WTC11 (cell line): Measurements from ENCODE around the gene LCP1. TPM values are rescaled to one million over a fixed set of nuclear protein-coding genes. Genes with fewer than 3 reads are reported as not detected.

ENCODE experiments used
- ATAC-seq: fragments of 200-7000 bp; cut with Tn5 transposase; 2 replicates; pipeline ENCODE4 v1.10.0; 2021; ENCODE audit warnings: mild to moderate bottlenecking, moderate library complexity
- CTCF ChIA-PET: fragments of 300-600 bp; sonication (Branson Sonifier 250); formaldehyde crosslinking; loops from one replicate; lab custom pipeline; 2021; ENCODE audit warnings: antibody characterized with exemption; lab: Charles Lee
- POLR2A ChIA-PET: fragments of 350-600 bp; sonication (Branson Sonifier 250); formaldehyde crosslinking; loops from one replicate; lab custom pipeline; 2021; ENCODE audit warnings: antibody characterized with exemption; lab: Charles Lee
- DNase-seq: peaks from one replicate; pipeline ENCODE4 v3.0.0; 2021; ENCODE audit warnings: low spot score
- H3K27ac Mint-ChIP-seq: 2 replicates; pipeline ENCODE4 v1.8.0; 2021; ENCODE audit warnings: mixed read lengths
- H3K27me3 Mint-ChIP-seq: 2 replicates; pipeline ENCODE4 v1.8.0; 2021; ENCODE audit warnings: low read depth, mild to moderate bottlenecking, moderate library complexity, mixed read lengths
- H3K36me3 Mint-ChIP-seq: 2 replicates; pipeline ENCODE4 v1.8.0; 2021; ENCODE audit warnings: mixed read lengths
- H3K4me1 Mint-ChIP-seq: 2 replicates; pipeline ENCODE4 v1.8.0; 2022; ENCODE audit warnings: mixed read lengths
- H3K4me3 Mint-ChIP-seq: 2 replicates; pipeline ENCODE4 v1.8.0; 2021; ENCODE audit warnings: mild to moderate bottlenecking, moderate library complexity, mixed read lengths
- H3K9me3 Mint-ChIP-seq: 2 replicates; pipeline ENCODE4 v1.8.0; 2021; ENCODE audit warnings: mixed read lengths
- CBFB ChIP-seq: sonication (generic); formaldehyde crosslinking; IDR thresholded peaks from 2 replicates; pipeline ENCODE4 v1.8.1; 2022; ENCODE audit warnings: mild to moderate bottlenecking, low read depth, missing genetic modification reagents
- ELF4 ChIP-seq: sonication (generic); formaldehyde crosslinking; IDR thresholded peaks from 2 replicates; pipeline ENCODE4 v1.8.1; 2022; ENCODE audit warnings: low read depth, mild to moderate bottlenecking, moderate library complexity, missing genetic modification reagents
- GABPB1 ChIP-seq: sonication (generic); formaldehyde crosslinking; IDR thresholded peaks from 2 replicates; pipeline ENCODE4 v1.8.1; 2023; ENCODE audit warnings: mild to moderate bottlenecking, missing genetic modification reagents
- HMGA2 ChIP-seq: fragments of 250-450 bp; sonication (Bioruptor Pico); IDR thresholded peaks from 2 replicates; pipeline ENCODE4 v1.4.0; 2021; ENCODE audit warnings: mild to moderate bottlenecking, moderate library complexity
- IRF2 ChIP-seq: sonication (generic); formaldehyde crosslinking; IDR thresholded peaks from 2 replicates; pipeline ENCODE4 v1.8.0; 2022; ENCODE audit warnings: low read depth, missing genetic modification reagents, borderline replicate concordance
- NFATC4 ChIP-seq: fragments of 250-450 bp; sonication (Bioruptor Pico); IDR thresholded peaks from 2 replicates; pipeline ENCODE4 v1.9.0; 2021; ENCODE audit warnings: mild to moderate bottlenecking
- NFE2L1 ChIP-seq: sonication (generic); formaldehyde crosslinking; IDR thresholded peaks from 2 replicates; pipeline ENCODE4 v1.8.1; 2023; ENCODE audit warnings: missing genetic modification reagents
- SOX15 ChIP-seq: fragments of 250-450 bp; sonication (Bioruptor Pico); IDR thresholded peaks from 2 replicates; pipeline ENCODE4 v1.9.0; 2021; ENCODE audit warnings: mild to moderate bottlenecking
- TEAD1 ChIP-seq: sonication (generic); formaldehyde crosslinking; IDR thresholded peaks from 2 replicates; pipeline ENCODE4 v1.8.0; 2022; ENCODE audit warnings: mild to moderate bottlenecking, missing genetic modification reagents
- TEAD4 ChIP-seq: sonication (generic); formaldehyde crosslinking; IDR thresholded peaks from 2 replicates; pipeline ENCODE4 v1.8.0; 2022; ENCODE audit warnings: mild to moderate bottlenecking, missing genetic modification reagents
- ZNF121 ChIP-seq: sonication (generic); formaldehyde crosslinking; IDR thresholded peaks from 2 replicates; pipeline ENCODE4 v1.8.0; 2023; ENCODE audit warnings: missing genetic modification reagents
- total RNA-seq: library from RNA; stranded (reverse); gene quantifications from 3 replicates; pipeline ENCODE4 v1.2.3, GENCODE V29; 2021
- TF ChIP-seq, protein P1 (sequence below): sonication (generic); formaldehyde crosslinking; IDR thresholded peaks from 2 replicates; pipeline ENCODE4 v1.8.1; 2022; ENCODE audit warnings: low read depth, missing genetic modification reagents, borderline replicate concordance
- TF ChIP-seq, protein P2 (sequence below): fragments of 250-450 bp; sonication (Bioruptor Pico); IDR thresholded peaks from 2 replicates; pipeline ENCODE4 v1.8.0; 2021; ENCODE audit warnings: mild to moderate bottlenecking
- TF ChIP-seq, protein P3 (sequence below): sonication (generic); formaldehyde crosslinking; IDR thresholded peaks from 2 replicates; pipeline ENCODE4 v1.8.0; 2023; ENCODE audit warnings: mild to moderate bottlenecking, missing genetic modification reagents
- TF ChIP-seq, protein P4 (sequence below): sonication (generic); formaldehyde crosslinking; IDR thresholded peaks from 2 replicates; pipeline ENCODE4 v1.8.1; 2023; ENCODE audit warnings: mild to moderate bottlenecking, missing genetic modification reagents
- TF ChIP-seq, protein P5 (sequence below): sonication (generic); formaldehyde crosslinking; IDR thresholded peaks from 2 replicates; pipeline ENCODE4 v1.8.1; 2023; ENCODE audit warnings: mild to moderate bottlenecking, missing genetic modification reagents, borderline replicate concordance
- TF ChIP-seq, protein P6 (sequence below): sonication (generic); formaldehyde crosslinking; IDR thresholded peaks from 2 replicates; pipeline ENCODE4 v1.8.0; 2022; ENCODE audit warnings: mild to moderate bottlenecking, missing genetic modification reagents

Gene LCP1
- total RNA-seq, 1 experiment from 2014 or later: 3.2 TPM

DNA sequence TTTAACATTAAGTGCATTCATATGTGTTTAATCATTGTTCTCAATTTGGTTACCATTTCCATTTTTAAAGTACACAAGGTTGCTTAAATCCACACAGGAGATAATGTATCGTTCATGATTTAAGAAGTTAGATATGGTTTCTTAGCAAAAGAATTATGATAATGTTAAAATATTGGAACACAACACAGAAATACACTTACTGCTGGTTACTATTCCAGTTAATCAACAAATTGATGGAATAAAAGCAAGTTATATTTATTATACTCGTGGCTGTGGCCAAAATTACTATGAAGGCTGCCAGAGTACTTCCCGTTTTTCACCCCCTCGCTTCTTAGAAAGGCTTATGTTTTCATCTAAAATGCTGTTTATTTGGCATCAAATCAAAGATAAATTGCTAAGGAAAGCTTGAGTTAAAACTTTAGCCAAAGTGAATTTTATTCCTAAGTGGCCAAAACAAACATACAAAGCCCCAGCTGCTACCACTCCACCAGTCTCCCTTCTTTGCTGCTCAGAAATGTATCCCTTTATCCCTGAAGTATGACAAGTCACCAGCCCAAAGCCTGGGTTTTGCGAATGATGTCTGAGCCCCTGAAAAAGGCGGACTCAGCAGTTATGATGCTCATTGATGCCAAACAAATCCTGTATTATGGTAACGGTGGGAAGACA, 27.7 kb downstream of the LCP1 start:
- Mint-ChIP-seq H3K27me3 (no peaks in the 10 kb centered on the region), H3K27ac (no peak overlapping the region)
- DNase-seq (no peak), ATAC-seq (no peak)
- TF ChIP-seq, protein P1, sequence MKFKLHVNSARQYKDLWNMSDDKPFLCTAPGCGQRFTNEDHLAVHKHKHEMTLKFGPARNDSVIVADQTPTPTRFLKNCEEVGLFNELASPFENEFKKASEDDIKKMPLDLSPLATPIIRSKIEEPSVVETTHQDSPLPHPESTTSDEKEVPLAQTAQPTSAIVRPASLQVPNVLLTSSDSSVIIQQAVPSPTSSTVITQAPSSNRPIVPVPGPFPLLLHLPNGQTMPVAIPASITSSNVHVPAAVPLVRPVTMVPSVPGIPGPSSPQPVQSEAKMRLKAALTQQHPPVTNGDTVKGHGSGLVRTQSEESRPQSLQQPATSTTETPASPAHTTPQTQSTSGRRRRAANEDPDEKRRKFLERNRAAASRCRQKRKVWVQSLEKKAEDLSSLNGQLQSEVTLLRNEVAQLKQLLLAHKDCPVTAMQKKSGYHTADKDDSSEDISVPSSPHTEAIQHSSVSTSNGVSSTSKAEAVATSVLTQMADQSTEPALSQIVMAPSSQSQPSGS: no peak
- TF ChIP-seq, protein P2, sequence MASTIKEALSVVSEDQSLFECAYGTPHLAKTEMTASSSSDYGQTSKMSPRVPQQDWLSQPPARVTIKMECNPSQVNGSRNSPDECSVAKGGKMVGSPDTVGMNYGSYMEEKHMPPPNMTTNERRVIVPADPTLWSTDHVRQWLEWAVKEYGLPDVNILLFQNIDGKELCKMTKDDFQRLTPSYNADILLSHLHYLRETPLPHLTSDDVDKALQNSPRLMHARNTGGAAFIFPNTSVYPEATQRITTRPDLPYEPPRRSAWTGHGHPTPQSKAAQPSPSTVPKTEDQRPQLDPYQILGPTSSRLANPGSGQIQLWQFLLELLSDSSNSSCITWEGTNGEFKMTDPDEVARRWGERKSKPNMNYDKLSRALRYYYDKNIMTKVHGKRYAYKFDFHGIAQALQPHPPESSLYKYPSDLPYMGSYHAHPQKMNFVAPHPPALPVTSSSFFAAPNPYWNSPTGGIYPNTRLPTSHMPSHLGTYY (CRISPR knock-in tag): no peak
- no peak for TF ChIP-seq TEAD1 (CRISPR knock-in tag)
- no peak for TF ChIP-seq ELF4 (CRISPR knock-in tag)
- TF ChIP-seq GABPB1 (CRISPR knock-in tag): no peak
- no peak for TF ChIP-seq NFATC4 (CRISPR knock-in tag)
- TF ChIP-seq, protein P3, sequence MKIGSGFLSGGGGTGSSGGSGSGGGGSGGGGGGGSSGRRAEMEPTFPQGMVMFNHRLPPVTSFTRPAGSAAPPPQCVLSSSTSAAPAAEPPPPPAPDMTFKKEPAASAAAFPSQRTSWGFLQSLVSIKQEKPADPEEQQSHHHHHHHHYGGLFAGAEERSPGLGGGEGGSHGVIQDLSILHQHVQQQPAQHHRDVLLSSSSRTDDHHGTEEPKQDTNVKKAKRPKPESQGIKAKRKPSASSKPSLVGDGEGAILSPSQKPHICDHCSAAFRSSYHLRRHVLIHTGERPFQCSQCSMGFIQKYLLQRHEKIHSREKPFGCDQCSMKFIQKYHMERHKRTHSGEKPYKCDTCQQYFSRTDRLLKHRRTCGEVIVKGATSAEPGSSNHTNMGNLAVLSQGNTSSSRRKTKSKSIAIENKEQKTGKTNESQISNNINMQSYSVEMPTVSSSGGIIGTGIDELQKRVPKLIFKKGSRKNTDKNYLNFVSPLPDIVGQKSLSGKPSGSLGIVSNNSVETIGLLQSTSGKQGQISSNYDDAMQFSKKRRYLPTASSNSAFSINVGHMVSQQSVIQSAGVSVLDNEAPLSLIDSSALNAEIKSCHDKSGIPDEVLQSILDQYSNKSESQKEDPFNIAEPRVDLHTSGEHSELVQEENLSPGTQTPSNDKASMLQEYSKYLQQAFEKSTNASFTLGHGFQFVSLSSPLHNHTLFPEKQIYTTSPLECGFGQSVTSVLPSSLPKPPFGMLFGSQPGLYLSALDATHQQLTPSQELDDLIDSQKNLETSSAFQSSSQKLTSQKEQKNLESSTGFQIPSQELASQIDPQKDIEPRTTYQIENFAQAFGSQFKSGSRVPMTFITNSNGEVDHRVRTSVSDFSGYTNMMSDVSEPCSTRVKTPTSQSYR: no peak
- TF ChIP-seq, protein P4, sequence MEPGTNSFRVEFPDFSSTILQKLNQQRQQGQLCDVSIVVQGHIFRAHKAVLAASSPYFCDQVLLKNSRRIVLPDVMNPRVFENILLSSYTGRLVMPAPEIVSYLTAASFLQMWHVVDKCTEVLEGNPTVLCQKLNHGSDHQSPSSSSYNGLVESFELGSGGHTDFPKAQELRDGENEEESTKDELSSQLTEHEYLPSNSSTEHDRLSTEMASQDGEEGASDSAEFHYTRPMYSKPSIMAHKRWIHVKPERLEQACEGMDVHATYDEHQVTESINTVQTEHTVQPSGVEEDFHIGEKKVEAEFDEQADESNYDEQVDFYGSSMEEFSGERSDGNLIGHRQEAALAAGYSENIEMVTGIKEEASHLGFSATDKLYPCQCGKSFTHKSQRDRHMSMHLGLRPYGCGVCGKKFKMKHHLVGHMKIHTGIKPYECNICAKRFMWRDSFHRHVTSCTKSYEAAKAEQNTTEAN (CRISPR knock-in tag): no peak
- no peak for TF ChIP-seq IRF2
- TF ChIP-seq, protein P5, sequence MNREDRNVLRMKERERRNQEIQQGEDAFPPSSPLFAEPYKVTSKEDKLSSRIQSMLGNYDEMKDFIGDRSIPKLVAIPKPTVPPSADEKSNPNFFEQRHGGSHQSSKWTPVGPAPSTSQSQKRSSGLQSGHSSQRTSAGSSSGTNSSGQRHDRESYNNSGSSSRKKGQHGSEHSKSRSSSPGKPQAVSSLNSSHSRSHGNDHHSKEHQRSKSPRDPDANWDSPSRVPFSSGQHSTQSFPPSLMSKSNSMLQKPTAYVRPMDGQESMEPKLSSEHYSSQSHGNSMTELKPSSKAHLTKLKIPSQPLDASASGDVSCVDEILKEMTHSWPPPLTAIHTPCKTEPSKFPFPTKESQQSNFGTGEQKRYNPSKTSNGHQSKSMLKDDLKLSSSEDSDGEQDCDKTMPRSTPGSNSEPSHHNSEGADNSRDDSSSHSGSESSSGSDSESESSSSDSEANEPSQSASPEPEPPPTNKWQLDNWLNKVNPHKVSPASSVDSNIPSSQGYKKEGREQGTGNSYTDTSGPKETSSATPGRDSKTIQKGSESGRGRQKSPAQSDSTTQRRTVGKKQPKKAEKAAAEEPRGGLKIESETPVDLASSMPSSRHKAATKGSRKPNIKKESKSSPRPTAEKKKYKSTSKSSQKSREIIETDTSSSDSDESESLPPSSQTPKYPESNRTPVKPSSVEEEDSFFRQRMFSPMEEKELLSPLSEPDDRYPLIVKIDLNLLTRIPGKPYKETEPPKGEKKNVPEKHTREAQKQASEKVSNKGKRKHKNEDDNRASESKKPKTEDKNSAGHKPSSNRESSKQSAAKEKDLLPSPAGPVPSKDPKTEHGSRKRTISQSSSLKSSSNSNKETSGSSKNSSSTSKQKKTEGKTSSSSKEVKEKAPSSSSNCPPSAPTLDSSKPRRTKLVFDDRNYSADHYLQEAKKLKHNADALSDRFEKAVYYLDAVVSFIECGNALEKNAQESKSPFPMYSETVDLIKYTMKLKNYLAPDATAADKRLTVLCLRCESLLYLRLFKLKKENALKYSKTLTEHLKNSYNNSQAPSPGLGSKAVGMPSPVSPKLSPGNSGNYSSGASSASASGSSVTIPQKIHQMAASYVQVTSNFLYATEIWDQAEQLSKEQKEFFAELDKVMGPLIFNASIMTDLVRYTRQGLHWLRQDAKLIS (CRISPR knock-in tag): no peak
- no peak for TF ChIP-seq TEAD4
- no peak for TF ChIP-seq ZNF121 (CRISPR knock-in tag)
- TF ChIP-seq, all 79 proteins: peak for 0
- ChIA-PET CTCF (no interaction called here), POLR2A (no interaction called here)
- Mint-ChIP-seq H3K36me3 (no peaks in the 10 kb centered on the region), H3K4me3 (no peak overlapping the region), H3K9me3 (no peaks in the 10 kb centered on the region), H3K4me1 (peaks cover 8% of the 10 kb centered on the region)

DNA sequence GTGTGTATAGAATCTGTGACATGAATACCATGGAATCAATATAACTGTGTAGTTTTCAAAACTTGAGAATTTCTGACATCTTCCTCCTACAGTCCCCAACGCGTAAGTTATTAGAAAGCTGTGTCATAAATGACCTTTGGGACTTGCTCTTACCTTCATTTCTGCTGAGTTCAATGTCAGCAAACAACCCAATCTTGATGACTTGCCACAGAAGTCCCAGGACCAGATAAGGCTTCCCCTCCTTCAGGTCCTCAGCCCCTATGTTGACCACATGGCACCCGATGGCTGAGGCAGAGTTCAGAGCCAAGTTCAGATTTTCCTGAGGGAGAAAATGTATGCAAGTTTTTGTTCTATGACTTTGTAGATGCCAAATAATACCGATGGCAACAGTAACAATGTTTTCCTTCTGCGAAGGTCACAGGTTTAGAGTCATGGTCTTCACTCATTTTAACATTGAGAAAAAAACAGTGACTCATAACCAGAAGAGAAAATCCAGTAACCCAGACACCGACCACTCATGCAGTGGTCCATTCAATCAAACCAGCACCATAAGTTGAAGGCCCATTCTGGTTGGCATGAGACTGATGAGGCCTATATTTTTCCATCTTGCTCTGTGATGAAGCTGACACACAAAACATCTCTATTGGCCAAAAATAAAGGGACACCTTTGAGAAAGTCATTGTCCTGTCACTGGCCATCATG, 29.2 kb downstream of the LCP1 start:
- ATAC-seq (no peak), DNase-seq (no peak)
- TF ChIP-seq NFE2L1 (CRISPR knock-in tag) (no peak), HMGA2 (CRISPR knock-in tag) (no peak), CBFB (no peak), SOX15 (CRISPR knock-in tag) (no peak)
- TF ChIP-seq, protein P6, sequence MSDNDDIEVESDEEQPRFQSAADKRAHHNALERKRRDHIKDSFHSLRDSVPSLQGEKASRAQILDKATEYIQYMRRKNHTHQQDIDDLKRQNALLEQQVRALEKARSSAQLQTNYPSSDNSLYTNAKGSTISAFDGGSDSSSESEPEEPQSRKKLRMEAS (CRISPR knock-in tag): no peak
- H3K27ac Mint-ChIP-seq: no peak overlapping the region
- H3K27me3 Mint-ChIP-seq: no peaks in the 10 kb centered on the region
- H3K4me1 Mint-ChIP-seq: peaks cover 16% of the 10 kb centered on the region
- POLR2A ChIA-PET: no interaction called here
- H3K4me3 Mint-ChIP-seq: no peak overlapping the region
- CTCF ChIA-PET: interaction anchor here (0.7 kb wide), 1 partner anchor 342 kb away, joined by 3 read pairs; no protein-coding TSS in a partner anchor
- H3K9me3 Mint-ChIP-seq: no peaks in the 10 kb centered on the region
- no peaks in the 10 kb centered on the region for H3K36me3 Mint-ChIP-seq
